Stimulated activated CD4-positive, alpha-beta T cell treated with anti-CD3 and anti-CD28 coated beads, Interleukin-12 subunit alpha, Interleukin-12 subunit beta, amount 100 ng/mL, for 4 hours (primary cell): ENCODE results near the gene ALKAL2.

Experiments
- DNase-seq: peaks from one replicate; pipeline ENCODE4 v3.0.0-alpha.2; 2020

Gene ALKAL2

GRCh38 chr2:289362-290089, 1.6 kb upstream of the ALKAL2 start:
- no peak for DNase-seq

- DNase-seq: no peak
These were observed 969 bp upstream of the ALKAL2 start for GRCh38 chr2:288758-289361.

GRCh38 chr2:287471-287885, 413 bp downstream of the ALKAL2 start:
- no peak for DNase-seq

- no peak for DNase-seq
These were observed 1.0 kb downstream of the ALKAL2 start for GRCh38 chr2:286774-287392.

- DNase-seq: no peak
These were observed 1.9 kb downstream of the ALKAL2 start for GRCh38 chr2:286035-286434.

- DNase-seq: no peak
These were observed 2.4 kb downstream of the ALKAL2 start for GRCh38 chr2:285531-285930.

- DNase-seq: no peak
These were observed 2.9 kb downstream of the ALKAL2 start for GRCh38 chr2:284896-285492.

GRCh38 chr2:283996-284794, 3.7 kb downstream of the ALKAL2 start:
- DNase-seq: no peak

- DNase-seq: no peak
These were observed 5.3 kb downstream of the ALKAL2 start for GRCh38 chr2:282371-283263.

- DNase-seq: no peak
These were observed 6.5 kb downstream of the ALKAL2 start for GRCh38 chr2:281381-281780.

GRCh38 chr2:280650-281110, 7.2 kb downstream of the ALKAL2 start:
- no peak for DNase-seq

- DNase-seq: no peak
These were observed 7.8 kb downstream of the ALKAL2 start for GRCh38 chr2:279956-280649.

- no peak for DNase-seq
These were observed 8.5 kb downstream of the ALKAL2 start for GRCh38 chr2:279366-279765.

GRCh38 chr2:278927-279320, 9.0 kb downstream of the ALKAL2 start:
- DNase-seq: no peak

GRCh38 chr2:278312-278926, 9.5 kb downstream of the ALKAL2 start:
- no peak for DNase-seq

- no peak for DNase-seq
These were observed 12.4 kb downstream of the ALKAL2 start for GRCh38 chr2:275466-275865.

- no peak for DNase-seq
These were observed 13.4 kb downstream of the ALKAL2 start for GRCh38 chr2:274503-274902.

- DNase-seq: no peak
These were observed 14.6 kb downstream of the ALKAL2 start for GRCh38 chr2:273333-273732.

- no peak for DNase-seq
These were observed 16.0 kb downstream of the ALKAL2 start for GRCh38 chr2:271917-272316.

- DNase-seq: no peak
These were observed 17.0 kb downstream of the ALKAL2 start for GRCh38 chr2:270861-271260.
